ENCODE results near the gene KCNN4. TPM values are rescaled to one million over a fixed set of nuclear protein-coding genes. Genes with fewer than 3 reads are reported as not detected.
"Not testable (repeated sequence)": the region's sequence is repeated elsewhere in the genome, so short reads cannot be mapped to it uniquely, and the experiment has no call there.

KCNN4 gene
- total RNA-seq, 4 donors from 2014 or later, result 0.74 to 19.1 (median 2.6) TPM

- TF ChIP-seq CTCF (IDR thresholded peaks at IDR 0.05), result no peak
- no peak for ATAC-seq (ENCODE audit: low FRiP score)
Measured at GRCh38 chr19:43806848-43807247, 26.1 kb upstream of the KCNN4 start.

GRCh38 chr19:43806401-43806800 lies 25.6 kb upstream of the KCNN4 start:
- DNase-seq (ENCODE audit: low spot score); ATAC-seq (ENCODE audit: low FRiP score): not testable (repeated sequence)

More at GRCh38 chr19:43806848-43807247, 26.1 kb upstream of the KCNN4 start:
- no peak for DNase-seq (ENCODE audit: low spot score)

GRCh38 chr19:43804432-43804831 lies 23.7 kb upstream of the KCNN4 start:
- no peak for DNase-seq (ENCODE audit: low spot score)
- TF ChIP-seq CTCF (IDR thresholded peaks at IDR 0.05), result no peak
- no peak for ATAC-seq (ENCODE audit: low FRiP score)

- ATAC-seq (ENCODE audit: low FRiP score) (no peak), DNase-seq (ENCODE audit: low spot score) (no peak)
- TF ChIP-seq CTCF (IDR thresholded peaks at IDR 0.05), result no peak
Measured at GRCh38 chr19:43802216-43802951, 21.6 kb upstream of the KCNN4 start, which contains the start of gene LYPD5. Gene LYPD5, minus strand, starts transcription at chr19:43802447. Its CDS starts 67 bp downstream, at chr19:43802380.

- ATAC-seq (ENCODE audit: low FRiP score), result peak; percentile 41
- TF ChIP-seq CTCF (IDR thresholded peaks at IDR 0.05), result no peak
- DNase-seq (ENCODE audit: low spot score), result no peak
Measured at GRCh38 chr19:43799502-43800142, 18.8 kb upstream of the KCNN4 start.

- DNase-seq (ENCODE audit: low spot score) (no peak), ATAC-seq (ENCODE audit: low FRiP score) (peak; percentile 92)
- no peak for TF ChIP-seq CTCF (IDR thresholded peaks at IDR 0.05)
Measured at GRCh38 chr19:43798546-43799409, 18.0 kb upstream of the KCNN4 start.

- ATAC-seq (ENCODE audit: low FRiP score) (no peak), DNase-seq (ENCODE audit: low spot score) (no peak)
- TF ChIP-seq CTCF (IDR thresholded peaks at IDR 0.05), result no peak
Measured at GRCh38 chr19:43798026-43798545, 17.3 kb upstream of the KCNN4 start.
